PC-3 (cell line): ENCODE results near the gene SLC24A3. TPM values are rescaled to one million over a fixed set of nuclear protein-coding genes. Genes with fewer than 3 reads are reported as not detected.

Experiments
- ATAC-seq: fragments of 200-7000 bp; cut with Tn5 transposase; 2 replicates; pipeline ENCODE4 v1.9.1; 2020; ENCODE audit warnings: mild to moderate bottlenecking, moderate library complexity
- BruUV-seq: library from RNA; stranded (reverse); fragments of 400-500 nt; replicated peaks from 2 replicates; lab custom pipeline; 2021; lab: Mats Ljungman, UMichigan
- CTCF ChIA-PET: fragments of 300-600 bp; sonication (Branson Sonifier 250); formaldehyde crosslinking; loops from one replicate; lab custom pipeline; 2022; ENCODE audit warnings: antibody characterized with exemption; lab: Charles Lee
- POLR2A ChIA-PET: fragments of 300-600 bp; sonication (Branson Sonifier 250); formaldehyde crosslinking; loops from one replicate; lab custom pipeline; 2022; ENCODE audit warnings: antibody characterized with exemption; ENCODE audit not compliant: unreplicated experiment; lab: Charles Lee
- DNase-seq: peaks from one replicate; pipeline ENCODE4 v3.0.0-alpha.2; 2015
- H2AFZ ChIP-seq: fragments of 300-600 bp; sonication (generic); 2 replicates; pipeline ENCODE4 v1.6.0; 2016; ENCODE audit warnings: antibody characterized with exemption, low read length
- H3F3A ChIP-seq: fragments of 300-600 bp; sonication (generic); one replicate; pipeline ENCODE4 v1.6.0; 2017; ENCODE audit warnings: antibody characterized with exemption, low read length, control low read depth, mild to moderate bottlenecking; ENCODE audit not compliant: unreplicated experiment
- H3K27ac ChIP-seq: fragments of 300-600 bp; sonication (generic); 2 replicates; pipeline ENCODE4 v1.5.1; 2016; ENCODE audit warnings: mild to moderate bottlenecking, low read length
- H3K27me3 ChIP-seq: fragments of 300-600 bp; sonication (generic); 2 replicates; pipeline ENCODE4 v1.6.1; 2016; ENCODE audit warnings: low read length, mixed read lengths
- H3K36me3 ChIP-seq: fragments of 300-600 bp; sonication (generic); 2 replicates; pipeline ENCODE4 v1.6.1; 2016; ENCODE audit warnings: low read depth, mixed run types, low read length, mixed read lengths
- H3K4me1 ChIP-seq: fragments of 300-600 bp; sonication (generic); 2 replicates; pipeline ENCODE4 v1.5.1; 2016; ENCODE audit warnings: low read length; ENCODE audit not compliant: insufficient read depth
- H3K4me2 ChIP-seq: fragments of 300-600 bp; sonication (generic); 2 replicates; pipeline ENCODE4 v1.6.0; 2016; ENCODE audit warnings: low read length
- H3K4me3 ChIP-seq: fragments of 300-600 bp; sonication (generic); 2 replicates; pipeline ENCODE4 v1.5.1; 2016; ENCODE audit warnings: mild to moderate bottlenecking, low read length, mixed read lengths
- H3K79me2 ChIP-seq: fragments of 300-600 bp; sonication (generic); 2 replicates; pipeline ENCODE4 v1.6.1; 2017; ENCODE audit warnings: low read length, mixed read lengths
- H3K9ac ChIP-seq: fragments of 300-600 bp; sonication (generic); 2 replicates; pipeline ENCODE4 v1.6.0; 2016; ENCODE audit warnings: mild to moderate bottlenecking, low read length
- H3K9me2 ChIP-seq: fragments of 300-600 bp; sonication (generic); replicated peaks from 2 replicates; pipeline ENCODE4 v1.6.1; 2016; ENCODE audit warnings: mixed run types, low read length, mixed read lengths
- H3K9me3 ChIP-seq: fragments of 300-600 bp; sonication (generic); 2 replicates; pipeline ENCODE4 v1.6.1; 2016; ENCODE audit warnings: low read length, mixed read lengths
- H4K20me1 ChIP-seq: fragments of 300-600 bp; sonication (generic); 2 replicates; pipeline ENCODE4 v1.6.1; 2016; ENCODE audit warnings: low read length, mixed read lengths
- EZH2 ChIP-seq: fragments of 300-600 bp; sonication (generic); IDR thresholded peaks from one replicate; pipeline ENCODE4 v1.6.1; 2017; ENCODE audit warnings: antibody characterized with exemption, mild to moderate bottlenecking, low read length; ENCODE audit not compliant: unreplicated experiment
- EZH2phosphoT487 ChIP-seq: fragments of 300-600 bp; sonication (generic); IDR thresholded peaks from 2 replicates; pipeline ENCODE4 v1.6.1; 2018; ENCODE audit warnings: mild to moderate bottlenecking, antibody characterized with exemption, low read length, borderline replicate concordance
- intact Hi-C: fragments of 100-400 bp; cut with micrococcal nuclease; formaldehyde crosslinking; loops from 2 replicates; pipeline ENCODE4 v1.9.0; 2023
- total RNA-seq: library from RNA; depleted of rRNA; stranded (reverse); fragments of >200 nt; gene quantifications from 2 replicates; pipeline ENCODE4 v1.2.3, GENCODE V29; 2014
- TF ChIP-seq, protein P1 (sequence below): fragments of 300-600 bp; sonication (generic); conservative IDR thresholded peaks from 2 replicates; pipeline ENCODE4 v1.5.1; 2017; ENCODE audit warnings: antibody characterized with exemption, low read depth, mild to moderate bottlenecking, low read length

Gene SLC24A3
- total RNA-seq, 1 experiment from 2014 or later = 0.11 TPM

DNA sequence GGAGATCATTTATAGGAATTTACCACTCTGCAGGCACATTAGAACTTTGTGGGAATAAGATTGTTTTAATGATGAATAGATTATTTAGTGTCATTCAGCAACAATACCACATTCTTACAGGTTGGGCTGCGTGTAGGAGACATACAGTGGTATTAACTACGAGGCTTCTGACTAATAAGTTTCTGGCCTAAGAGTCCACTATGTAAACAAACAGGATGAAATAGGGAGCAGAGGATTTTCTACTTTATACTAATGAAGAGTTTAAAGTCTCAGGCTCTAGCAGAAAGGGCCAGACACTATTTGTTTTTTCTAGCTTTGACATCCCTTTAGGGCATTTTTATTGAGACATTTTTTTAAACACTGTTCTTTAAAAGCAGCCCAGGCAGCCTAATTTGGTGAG, 75.6 kb downstream of the SLC24A3 start:
- no peak for DNase-seq
- Histone ChIP-seq H3K79me2 (no peaks in the 10 kb centered on the region), H3F3A (no peaks in the 10 kb centered on the region), H3K4me3 (no peak overlapping the region), H3K27me3 (peaks cover 43% of the 10 kb centered on the region), H3K4me2 (no peak overlapping the region), H3K9me2 (no peaks in the 10 kb centered on the region), H3K36me3 (no peaks in the 10 kb centered on the region), H3K27ac (no peak overlapping the region), H3K9ac (no peak overlapping the region), H3K4me1 (no peaks in the 10 kb centered on the region), H2AFZ (no peak overlapping the region), H4K20me1 (no peaks in the 10 kb centered on the region), H3K9me3 (no peaks in the 10 kb centered on the region)
- no peak for TF ChIP-seq EZH2phosphoT487
- TF ChIP-seq EZH2 = no peak
- TF ChIP-seq, protein P1, sequence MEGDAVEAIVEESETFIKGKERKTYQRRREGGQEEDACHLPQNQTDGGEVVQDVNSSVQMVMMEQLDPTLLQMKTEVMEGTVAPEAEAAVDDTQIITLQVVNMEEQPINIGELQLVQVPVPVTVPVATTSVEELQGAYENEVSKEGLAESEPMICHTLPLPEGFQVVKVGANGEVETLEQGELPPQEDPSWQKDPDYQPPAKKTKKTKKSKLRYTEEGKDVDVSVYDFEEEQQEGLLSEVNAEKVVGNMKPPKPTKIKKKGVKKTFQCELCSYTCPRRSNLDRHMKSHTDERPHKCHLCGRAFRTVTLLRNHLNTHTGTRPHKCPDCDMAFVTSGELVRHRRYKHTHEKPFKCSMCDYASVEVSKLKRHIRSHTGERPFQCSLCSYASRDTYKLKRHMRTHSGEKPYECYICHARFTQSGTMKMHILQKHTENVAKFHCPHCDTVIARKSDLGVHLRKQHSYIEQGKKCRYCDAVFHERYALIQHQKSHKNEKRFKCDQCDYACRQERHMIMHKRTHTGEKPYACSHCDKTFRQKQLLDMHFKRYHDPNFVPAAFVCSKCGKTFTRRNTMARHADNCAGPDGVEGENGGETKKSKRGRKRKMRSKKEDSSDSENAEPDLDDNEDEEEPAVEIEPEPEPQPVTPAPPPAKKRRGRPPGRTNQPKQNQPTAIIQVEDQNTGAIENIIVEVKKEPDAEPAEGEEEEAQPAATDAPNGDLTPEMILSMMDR = no peak
- POLR2A ChIA-PET = no interaction called here
- intact Hi-C loops = no loop called here
- no TSS peak for BruUV-seq
- CTCF ChIA-PET = no interaction called here
- no peak for ATAC-seq

DNA sequence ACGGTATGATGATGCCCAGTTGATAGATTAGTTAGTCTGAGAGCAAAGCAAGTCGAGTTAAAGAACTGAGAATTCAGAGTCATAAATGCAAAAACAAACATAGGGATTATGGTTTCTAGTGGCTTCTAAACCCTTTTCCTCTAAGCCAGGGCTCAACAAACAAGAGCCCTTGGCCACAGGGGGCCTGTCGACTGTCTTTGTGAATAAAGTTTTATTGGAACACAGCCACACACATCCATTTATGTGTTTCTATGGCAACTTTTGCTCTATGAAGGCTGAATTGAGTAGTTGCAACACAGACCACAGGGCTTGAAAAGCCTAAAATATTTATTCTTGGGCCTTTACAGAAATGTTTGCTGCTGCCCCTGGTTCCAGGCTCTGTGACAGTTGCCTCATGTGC, 76.2 kb downstream of the SLC24A3 start:
- H3F3A ChIP-seq = no peaks in the 10 kb centered on the region
- H3K27ac ChIP-seq = no peak overlapping the region
- no peaks in the 10 kb centered on the region for H3K4me1 ChIP-seq
- H3K9me3 ChIP-seq = no peaks in the 10 kb centered on the region
- H4K20me1 ChIP-seq = no peaks in the 10 kb centered on the region
- intact Hi-C loops = no loop called here
- no peak overlapping the region for H2AFZ ChIP-seq
- no peak overlapping the region for H3K9ac ChIP-seq
- H3K79me2 ChIP-seq = no peaks in the 10 kb centered on the region
- DNase-seq (no peak), ATAC-seq (no peak)
- no peak overlapping the region for H3K4me3 ChIP-seq
- no peak overlapping the region for H3K4me2 ChIP-seq
- H3K27me3 ChIP-seq = peaks cover 40% of the 10 kb centered on the region
- ChIA-PET POLR2A (no interaction called here), CTCF (no interaction called here)
- H3K9me2 ChIP-seq = no peaks in the 10 kb centered on the region
- BruUV-seq = no TSS peak
- no peak for TF ChIP-seq EZH2phosphoT487
- TF ChIP-seq, protein P1 = no peak
- no peak for TF ChIP-seq EZH2
- no peaks in the 10 kb centered on the region for H3K36me3 ChIP-seq

DNA sequence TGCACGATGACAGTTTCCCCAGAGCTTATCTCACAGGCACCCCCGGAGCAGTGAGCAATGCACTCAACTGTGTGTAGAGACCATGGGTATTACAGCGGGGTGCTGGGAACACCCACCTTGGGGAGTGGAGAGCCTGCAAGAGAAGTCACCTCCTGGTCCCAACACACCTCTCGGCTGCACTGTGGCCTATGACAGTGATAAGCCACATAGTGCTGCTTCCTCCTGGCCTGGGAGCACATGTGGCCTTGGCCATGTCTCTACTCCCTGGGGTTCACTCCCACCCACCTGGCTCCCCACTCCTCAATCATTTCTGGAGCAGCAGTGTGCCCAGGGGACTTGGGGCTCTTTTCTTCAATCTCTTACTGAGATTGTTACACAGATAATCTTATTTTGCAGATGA, 77.0 kb downstream of the SLC24A3 start:
- Histone ChIP-seq H3K79me2 (no peaks in the 10 kb centered on the region), H3K27ac (no peak overlapping the region), H3K36me3 (no peaks in the 10 kb centered on the region), H3F3A (no peaks in the 10 kb centered on the region), H4K20me1 (no peaks in the 10 kb centered on the region), H3K9ac (no peak overlapping the region), H3K4me1 (no peaks in the 10 kb centered on the region), H3K9me3 (no peaks in the 10 kb centered on the region), H3K4me3 (no peak overlapping the region), H2AFZ (no peak overlapping the region), H3K27me3 (peaks cover 38% of the 10 kb centered on the region), H3K4me2 (no peak overlapping the region), H3K9me2 (no peaks in the 10 kb centered on the region)
- TF ChIP-seq EZH2 = no peak
- TF ChIP-seq, protein P1 = no peak
- TF ChIP-seq EZH2phosphoT487 = no peak
- DNase-seq (no peak), ATAC-seq (no peak)
- POLR2A ChIA-PET = no interaction called here
- CTCF ChIA-PET = no interaction called here
- BruUV-seq = no TSS peak
- intact Hi-C loops = no loop called here
